NCI-H187 (cell line): ENCODE data around the gene CWF19L2.
"Not testable (repeated sequence)": the region's sequence is repeated elsewhere in the genome, so short reads cannot be mapped to it uniquely, and the experiment has no call there.

Experiments
- DNase-seq, 2 experiments: peaks; one replicate each; lab custom pipeline; 2025; lab: John Stamatoyannopoulos, UW

CWF19L2 gene

GRCh38 chr11:107457558-107458271 lies at the start of gene CWF19L2:
Gene CWF19L2 (minus strand): TSS chr11:107457825. CDS start chr11:107457816, 9 bp downstream.
- peak; percentile 71 to 80 for DNase-seq

DNA sequence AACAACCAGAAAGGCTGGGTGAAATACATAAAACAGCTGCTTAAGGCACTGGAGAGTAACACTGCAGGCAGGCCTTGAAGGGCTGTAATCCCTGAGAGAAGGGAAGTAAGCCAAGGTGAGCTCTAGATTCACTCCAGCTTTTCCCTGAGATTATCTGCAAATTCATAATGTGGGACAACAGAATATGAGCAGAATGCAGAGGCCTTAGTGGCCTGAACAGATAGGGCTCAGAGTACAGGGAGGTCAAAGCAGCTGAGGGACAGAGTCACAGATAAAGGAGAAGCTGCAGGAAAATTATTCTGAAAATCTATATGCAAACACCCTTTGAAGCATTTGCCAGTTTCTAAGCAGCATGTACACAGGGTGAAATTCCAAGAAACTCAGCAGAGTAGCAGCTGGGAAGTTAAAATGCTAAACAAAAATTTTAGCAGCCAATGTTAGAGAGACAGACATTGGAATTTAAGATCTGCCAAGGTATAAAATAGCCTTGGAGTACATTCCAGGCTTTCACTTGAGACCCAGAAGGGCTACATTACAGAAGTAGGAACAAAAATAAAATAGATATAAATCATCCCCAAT lies 48.1 kb upstream of the CWF19L2 start:
- no peak for DNase-seq

GRCh38 chr11:107504981-107505380 lies 47.4 kb upstream of the CWF19L2 start:
- DNase-seq = no peak

GRCh38 chr11:107501713-107502112 lies 44.1 kb upstream of the CWF19L2 start:
- no peak for DNase-seq

- DNase-seq = not testable (repeated sequence)
Measured at GRCh38 chr11:107497371-107497770, 39.7 kb upstream of the CWF19L2 start.

DNA sequence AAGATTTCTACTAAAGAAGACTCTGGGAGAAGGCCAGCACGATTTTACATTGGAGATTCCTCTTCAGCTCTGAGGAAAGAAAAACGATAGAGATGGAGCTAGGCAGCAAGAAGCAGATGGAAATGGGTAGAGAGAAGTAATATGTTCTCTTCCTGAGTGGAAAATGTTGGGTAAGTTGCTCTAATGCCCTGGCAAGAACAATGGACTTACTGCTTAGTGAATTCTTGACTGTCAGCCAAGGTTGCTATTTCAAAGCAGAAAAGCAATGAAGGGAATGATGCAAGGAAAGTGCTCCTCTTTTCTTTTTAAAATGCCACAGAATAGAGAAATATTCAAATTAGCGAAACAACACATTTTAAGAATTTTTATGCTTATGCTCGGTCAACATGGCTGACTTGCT lies 38.4 kb upstream of the CWF19L2 start:
- DNase-seq = no peak

DNA sequence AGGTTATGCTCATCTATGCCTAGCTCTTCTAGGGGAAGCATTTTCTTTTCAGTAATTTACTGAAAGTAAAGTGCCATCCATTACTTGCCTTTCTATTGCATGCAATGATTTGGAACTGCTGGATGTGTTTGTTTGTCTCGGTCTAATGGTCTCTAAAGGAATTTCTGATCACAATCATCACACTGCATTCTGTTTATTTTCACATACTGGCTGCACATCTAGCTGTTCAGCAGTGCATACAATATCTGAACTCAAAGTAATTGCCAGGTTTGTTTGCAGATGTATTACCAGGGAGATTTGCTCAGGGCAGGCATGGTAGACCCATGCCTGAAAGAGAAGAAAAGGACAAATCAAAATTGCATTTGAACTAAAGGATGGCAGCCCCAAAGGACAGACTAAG lies 36.4 kb upstream of the CWF19L2 start:
- DNase-seq = no peak

DNA sequence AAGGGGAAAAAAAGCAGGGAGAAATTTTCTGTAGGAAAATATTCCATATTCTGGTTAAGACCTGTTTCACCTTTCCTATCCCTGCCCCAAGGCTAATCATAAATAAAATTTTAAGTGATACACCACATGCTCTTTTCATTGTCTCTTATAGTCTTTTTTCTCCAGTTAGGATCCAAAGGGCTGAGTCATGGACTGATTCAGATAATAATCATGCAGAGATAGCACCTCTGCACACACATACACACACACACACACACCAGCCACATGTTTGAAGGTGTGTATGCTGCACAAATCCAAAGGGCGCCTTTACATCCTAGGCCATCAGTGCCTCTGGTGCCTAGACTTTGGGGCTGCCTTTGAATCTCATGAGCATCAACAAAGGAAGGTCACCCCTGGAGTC lies 35.5 kb upstream of the CWF19L2 start:
- no peak for DNase-seq

- DNase-seq = no peak
Measured at GRCh38 chr11:107490836-107491235, 33.2 kb upstream of the CWF19L2 start.

GRCh38 chr11:107482234-107482633 lies 24.6 kb upstream of the CWF19L2 start:
- DNase-seq = no peak

- no peak for DNase-seq
Measured at GRCh38 chr11:107478922-107479321, 21.3 kb upstream of the CWF19L2 start.

GRCh38 chr11:107477820-107478219 lies 20.2 kb upstream of the CWF19L2 start:
- DNase-seq = no peak

DNA sequence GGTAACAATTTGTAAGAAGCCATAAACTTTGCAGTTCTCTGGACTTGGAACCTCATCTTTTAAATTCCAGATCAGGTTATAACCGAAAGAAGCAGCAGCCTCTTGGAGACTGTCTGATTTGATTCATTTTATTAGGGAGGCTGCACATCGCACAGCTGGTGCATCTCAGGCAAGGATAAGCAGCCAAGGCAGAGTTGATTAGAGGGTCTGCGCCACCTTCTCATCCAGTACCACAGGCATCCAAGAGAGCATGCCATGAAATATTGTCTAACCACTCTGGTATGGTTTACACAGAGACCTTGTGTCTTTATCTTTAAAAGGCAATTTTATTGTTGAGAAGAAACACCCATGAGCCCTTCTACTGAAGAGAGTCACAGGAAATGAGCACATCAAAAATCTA lies 16.2 kb upstream of the CWF19L2 start:
- no peak for DNase-seq

GRCh38 chr11:107472966-107473365 lies 15.3 kb upstream of the CWF19L2 start:
- no peak for DNase-seq

DNA sequence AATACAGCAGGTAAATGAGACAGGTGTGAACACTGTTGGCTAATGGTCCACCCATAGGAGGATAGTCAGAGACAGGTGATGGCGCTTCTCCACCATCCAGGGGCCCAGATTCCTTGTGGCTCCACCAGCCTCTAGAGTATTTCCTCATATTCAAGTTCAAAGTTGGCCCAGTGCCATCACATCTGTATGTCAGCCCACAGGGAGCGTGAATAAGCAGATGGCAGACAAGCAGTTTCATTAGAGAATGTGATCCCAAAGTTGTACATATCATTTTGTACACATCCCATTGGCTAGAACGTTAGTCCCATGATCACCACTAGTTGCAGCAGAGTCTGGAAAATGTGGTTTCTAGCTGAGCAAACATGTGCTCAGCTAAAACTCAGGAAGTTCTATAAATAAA lies 11.0 kb upstream of the CWF19L2 start:
- no peak for DNase-seq

DNA sequence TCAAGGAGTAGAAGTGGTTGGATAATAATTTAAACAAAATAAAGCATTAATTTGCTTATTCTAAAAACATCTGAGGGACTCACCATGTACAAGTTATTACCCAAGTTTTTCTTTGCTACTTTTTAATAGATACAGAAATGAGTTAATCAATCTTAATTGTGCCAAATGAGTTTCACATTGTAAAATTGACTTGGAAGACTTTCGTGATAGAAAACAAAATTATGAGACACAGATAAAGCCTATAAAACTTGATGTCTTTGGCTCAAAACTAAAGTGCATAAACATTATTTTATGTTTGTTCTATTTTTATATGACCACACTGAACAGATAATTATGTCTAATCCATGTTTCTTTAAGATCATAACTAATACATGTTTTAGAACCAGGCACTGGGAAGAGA lies 10.1 kb upstream of the CWF19L2 start:
- DNase-seq = no peak

- DNase-seq = not testable (repeated sequence)
Measured at GRCh38 chr11:107466275-107466866, 8.7 kb upstream of the CWF19L2 start.

- no peak for DNase-seq
Measured at GRCh38 chr11:107457205-107457557, 444 bp downstream of the CWF19L2 start.

DNA sequence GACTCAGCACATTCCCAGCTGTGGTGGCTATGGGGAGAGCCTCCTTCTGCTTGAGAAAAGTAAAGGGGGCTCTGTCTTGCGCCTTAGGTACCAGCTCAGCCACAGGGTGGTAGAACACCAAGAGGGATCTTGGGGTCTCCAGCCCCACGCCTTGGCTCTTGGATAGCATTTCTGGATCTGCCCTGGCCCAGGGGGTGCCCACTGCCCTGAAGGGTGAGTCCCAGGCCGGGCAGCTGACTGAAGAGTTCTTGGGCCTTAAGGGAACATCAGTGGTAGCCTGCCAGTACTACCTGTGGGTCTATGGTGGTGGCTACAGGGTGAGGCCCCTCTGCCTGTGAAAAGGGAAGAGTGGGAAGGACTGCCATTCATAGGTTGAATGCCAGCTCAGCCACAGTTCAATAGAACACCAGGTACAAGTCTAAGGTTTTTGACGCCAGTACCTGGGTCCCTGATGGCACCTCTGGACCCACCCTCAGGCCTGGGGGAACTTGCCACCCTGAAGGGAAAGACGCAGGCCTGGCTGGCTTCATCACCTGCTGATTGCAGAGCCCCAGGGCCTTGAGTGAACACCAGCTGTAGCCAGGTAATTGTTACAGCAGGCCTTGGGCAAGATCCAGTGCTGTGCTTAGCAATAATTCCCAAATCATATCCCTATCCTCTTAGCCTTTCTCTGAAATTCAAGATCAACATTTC lies 3.9 kb downstream of the CWF19L2 start:
- DNase-seq = no peak

DNA sequence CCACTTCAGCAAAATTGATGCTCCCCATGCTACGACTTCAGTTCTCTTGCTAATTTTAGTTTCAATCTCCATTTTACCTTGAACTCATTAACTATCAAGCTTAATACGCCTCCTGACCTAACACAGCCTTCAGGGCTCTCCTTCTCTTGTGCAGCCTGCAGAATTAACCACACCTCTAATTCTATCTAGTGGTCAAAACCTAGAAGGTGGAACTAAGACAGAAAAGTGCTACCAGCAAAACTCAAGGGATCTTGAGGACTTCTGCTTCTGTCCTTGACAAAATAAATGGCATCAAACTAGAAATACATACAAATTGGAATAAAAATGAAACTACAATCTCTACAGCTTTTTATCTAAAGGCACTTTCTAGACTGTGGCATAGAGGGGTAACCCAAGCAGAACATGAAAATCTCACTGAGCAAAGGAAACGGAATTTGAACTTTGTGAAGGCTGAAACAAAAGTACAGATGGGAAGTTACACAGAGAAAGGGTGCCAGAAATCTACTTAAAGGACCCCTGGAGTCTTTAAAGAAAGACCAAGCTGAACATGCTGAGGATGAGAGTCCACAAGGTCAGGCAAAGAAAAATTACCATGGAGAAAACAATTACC lies 10.7 kb downstream of the CWF19L2 start:
- no peak for DNase-seq

GRCh38 chr11:107442715-107443215 lies 14.9 kb downstream of the CWF19L2 start:
- DNase-seq = no peak

- DNase-seq = no peak
Measured at GRCh38 chr11:107439586-107440167, 17.9 kb downstream of the CWF19L2 start.
